Nephron progenitor cell (in vitro differentiated cells): ENCODE measurements around the gene DDX59.

Source experiments
- DNase-seq: peaks from one replicate; pipeline ENCODE4 v3.0.0; 2021
- H3K27ac Mint-ChIP-seq: 2 replicates; pipeline ENCODE4 v1.8.0; 2021; ENCODE audit warnings: mild to moderate bottlenecking, moderate library complexity, mixed read lengths
- H3K27me3 Mint-ChIP-seq: 2 replicates; pipeline ENCODE4 v1.8.0; 2021; ENCODE audit warnings: mild to moderate bottlenecking, low read depth, mixed read lengths; ENCODE audit not compliant: poor library complexity
- H3K36me3 Mint-ChIP-seq: 2 replicates; pipeline ENCODE4 v1.8.0; 2021; ENCODE audit warnings: low read depth, mixed read lengths
- H3K4me1 Mint-ChIP-seq: 2 replicates; pipeline ENCODE4 v1.8.0; 2021; ENCODE audit warnings: mixed read lengths
- H3K4me3 Mint-ChIP-seq: 2 replicates; pipeline ENCODE4 v1.8.0; 2021; ENCODE audit warnings: mild to moderate bottlenecking, moderate library complexity, mixed read lengths
- H3K9me3 Mint-ChIP-seq: 2 replicates; pipeline ENCODE4 v1.8.0; 2021; ENCODE audit warnings: mild to moderate bottlenecking, moderate library complexity, mixed read lengths
- TF ChIP-seq, protein P1 (sequence below): fragments of 200-600 bp; sonication (generic); IDR thresholded peaks from 2 replicates; pipeline ENCODE4 v1.5.0; 2021; ENCODE audit warnings: antibody characterized with exemption

Gene DDX59

DNA sequence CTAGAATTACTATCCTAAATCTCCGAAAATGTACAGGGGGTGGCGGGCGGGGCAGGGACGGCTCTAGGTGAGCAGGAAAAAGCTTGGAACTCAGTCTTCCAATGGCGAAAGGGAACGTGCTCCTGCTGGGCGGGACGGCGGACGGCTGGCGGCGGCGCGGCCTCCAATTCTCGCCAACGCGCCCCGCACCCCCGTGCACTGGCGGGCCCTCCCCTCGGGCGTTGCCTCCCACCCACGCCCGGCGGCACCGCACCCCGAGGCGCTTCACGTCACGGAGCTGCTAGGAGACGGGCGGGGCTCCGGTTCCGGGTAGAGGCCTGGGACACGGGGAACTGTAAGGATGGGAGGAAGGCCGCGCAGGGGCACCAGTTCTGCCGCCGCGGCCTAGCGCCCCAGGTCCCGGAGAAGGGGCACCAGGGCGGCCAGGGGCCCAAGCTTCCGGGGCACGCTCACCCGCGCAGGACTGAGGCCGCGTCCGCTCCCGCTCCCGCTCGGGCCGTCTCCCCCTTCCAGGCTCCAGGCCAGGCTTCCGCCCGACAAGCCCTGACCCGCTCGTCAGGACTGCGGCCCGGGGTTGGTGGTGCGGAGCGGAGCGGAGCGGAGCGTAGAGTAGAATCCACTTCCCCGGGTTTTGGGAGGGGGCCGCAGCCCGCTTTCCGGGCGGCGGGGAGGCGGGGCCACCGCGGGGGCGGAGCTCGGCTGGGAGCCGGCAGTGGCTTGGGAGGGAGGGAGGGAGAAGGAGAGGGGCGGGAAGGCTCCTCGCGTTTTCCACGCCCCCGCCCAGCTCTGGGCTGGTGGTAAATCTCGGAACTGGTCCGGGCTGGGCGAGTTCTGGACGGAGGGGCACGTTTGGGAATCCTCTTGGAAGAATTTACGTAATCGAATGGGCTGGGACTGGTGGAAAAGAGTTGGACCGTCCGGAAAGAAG is at the start of gene DDX59:
Gene DDX59 (minus strand): TSS at position 594 of the 928 bp plus-strand sequence. CDS start 3,167 bp downstream, outside the sequence.
- TF ChIP-seq, protein P1, sequence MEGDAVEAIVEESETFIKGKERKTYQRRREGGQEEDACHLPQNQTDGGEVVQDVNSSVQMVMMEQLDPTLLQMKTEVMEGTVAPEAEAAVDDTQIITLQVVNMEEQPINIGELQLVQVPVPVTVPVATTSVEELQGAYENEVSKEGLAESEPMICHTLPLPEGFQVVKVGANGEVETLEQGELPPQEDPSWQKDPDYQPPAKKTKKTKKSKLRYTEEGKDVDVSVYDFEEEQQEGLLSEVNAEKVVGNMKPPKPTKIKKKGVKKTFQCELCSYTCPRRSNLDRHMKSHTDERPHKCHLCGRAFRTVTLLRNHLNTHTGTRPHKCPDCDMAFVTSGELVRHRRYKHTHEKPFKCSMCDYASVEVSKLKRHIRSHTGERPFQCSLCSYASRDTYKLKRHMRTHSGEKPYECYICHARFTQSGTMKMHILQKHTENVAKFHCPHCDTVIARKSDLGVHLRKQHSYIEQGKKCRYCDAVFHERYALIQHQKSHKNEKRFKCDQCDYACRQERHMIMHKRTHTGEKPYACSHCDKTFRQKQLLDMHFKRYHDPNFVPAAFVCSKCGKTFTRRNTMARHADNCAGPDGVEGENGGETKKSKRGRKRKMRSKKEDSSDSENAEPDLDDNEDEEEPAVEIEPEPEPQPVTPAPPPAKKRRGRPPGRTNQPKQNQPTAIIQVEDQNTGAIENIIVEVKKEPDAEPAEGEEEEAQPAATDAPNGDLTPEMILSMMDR, result no peak
- Mint-ChIP-seq H3K9me3 (no peaks in the 10 kb centered on the region), H3K4me3 (peak within 1 kb of the TSS; percentile 95), H3K27ac (peak within 1 kb of the TSS; percentile 99), H3K4me1 (peaks cover 42% of the 10 kb centered on the region), H3K36me3 (peaks cover 31% of the 10 kb centered on the region), H3K27me3 (no peaks in the 10 kb centered on the region)
- DNase-seq, result peak; percentile 98

DNA sequence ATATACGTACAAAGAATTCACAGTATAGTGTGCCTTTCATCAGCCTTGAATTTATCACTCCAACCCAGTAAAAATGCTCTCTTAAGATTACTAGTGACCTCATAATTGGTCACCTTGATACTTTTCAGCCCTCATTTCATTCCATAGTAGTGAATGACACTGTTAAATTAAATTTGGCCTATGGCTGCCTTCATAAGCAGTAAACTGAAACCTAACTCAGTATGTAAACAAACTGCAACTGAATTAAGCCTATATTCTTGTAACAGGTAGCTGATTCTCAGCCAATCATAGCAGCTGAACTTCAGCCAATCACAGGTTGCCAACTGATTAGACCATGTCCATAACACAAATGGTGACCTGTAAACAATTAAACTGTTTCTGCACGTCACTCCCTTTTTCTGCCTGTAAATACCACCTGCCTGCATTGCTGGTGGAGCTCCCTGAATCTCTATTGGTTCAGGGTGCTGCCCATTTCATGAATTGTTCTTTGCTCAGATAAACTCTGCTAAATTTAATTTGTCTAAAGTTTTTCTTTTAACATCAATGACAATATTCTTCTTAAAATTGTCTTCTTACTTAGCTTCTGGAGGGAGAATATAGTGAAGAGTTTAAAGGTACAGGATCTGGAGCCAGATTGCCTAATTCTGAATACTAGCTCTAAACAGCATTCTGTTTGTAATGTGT is 44.9 kb upstream of the DDX59 start:
- Mint-ChIP-seq H3K4me3 (no peak overlapping the region), H3K36me3 (no peaks in the 10 kb centered on the region), H3K9me3 (no peaks in the 10 kb centered on the region), H3K27me3 (peaks cover 3% of the 10 kb centered on the region), H3K27ac (no peak overlapping the region), H3K4me1 (peaks cover 11% of the 10 kb centered on the region)
- TF ChIP-seq, protein P1, result no peak
- no peak for DNase-seq

DNA sequence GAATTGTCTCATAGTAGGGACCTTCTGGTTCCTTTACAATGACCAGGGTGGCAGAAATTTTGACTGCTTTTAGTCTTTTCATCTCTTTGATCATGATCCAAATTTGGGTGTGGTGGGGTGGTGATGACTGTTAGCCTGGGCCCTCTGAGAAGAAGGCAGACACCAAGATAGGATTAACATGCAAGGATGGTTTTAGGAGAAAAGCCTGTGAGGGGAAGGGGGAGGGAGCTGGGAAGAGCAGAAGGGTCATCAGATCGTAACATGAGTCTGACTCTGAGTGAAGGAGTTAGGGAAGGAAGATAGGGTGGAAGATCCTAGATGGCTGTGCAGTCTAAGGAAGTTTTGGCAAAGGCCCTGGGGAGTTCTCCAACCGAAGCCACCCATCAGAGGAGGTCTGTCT is 40.5 kb upstream of the DDX59 start:
- peaks cover 3% of the 10 kb centered on the region for H3K27me3 Mint-ChIP-seq
- TF ChIP-seq, protein P1, result no peak
- DNase-seq, result no peak
- peak overlapping the region; percentile 34 for H3K27ac Mint-ChIP-seq
- H3K9me3 Mint-ChIP-seq, result no peaks in the 10 kb centered on the region
- no peak overlapping the region for H3K4me3 Mint-ChIP-seq
- peaks cover 12% of the 10 kb centered on the region for H3K4me1 Mint-ChIP-seq
- no peaks in the 10 kb centered on the region for H3K36me3 Mint-ChIP-seq

DNA sequence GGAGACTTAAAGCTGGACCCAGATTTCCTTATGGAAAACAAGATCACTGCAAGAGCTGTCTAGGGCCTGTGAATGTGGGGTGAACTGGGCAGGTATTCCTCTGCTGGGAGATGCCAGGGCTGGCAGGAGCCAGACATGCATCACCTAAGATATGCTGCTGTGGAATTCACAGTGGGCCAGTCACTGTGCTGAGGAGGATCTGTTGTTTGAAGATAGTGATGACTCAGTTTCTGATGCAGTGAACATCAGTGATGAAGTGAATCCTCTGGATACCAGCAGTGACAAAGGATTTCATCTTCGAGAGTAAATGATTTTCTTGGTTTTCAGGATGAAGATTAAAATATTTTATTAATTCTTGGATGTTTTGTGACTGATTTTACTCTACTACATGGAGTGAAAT is 39.1 kb upstream of the DDX59 start:
- peaks cover 3% of the 10 kb centered on the region for H3K27me3 Mint-ChIP-seq
- no peak overlapping the region for H3K4me3 Mint-ChIP-seq

DNA sequence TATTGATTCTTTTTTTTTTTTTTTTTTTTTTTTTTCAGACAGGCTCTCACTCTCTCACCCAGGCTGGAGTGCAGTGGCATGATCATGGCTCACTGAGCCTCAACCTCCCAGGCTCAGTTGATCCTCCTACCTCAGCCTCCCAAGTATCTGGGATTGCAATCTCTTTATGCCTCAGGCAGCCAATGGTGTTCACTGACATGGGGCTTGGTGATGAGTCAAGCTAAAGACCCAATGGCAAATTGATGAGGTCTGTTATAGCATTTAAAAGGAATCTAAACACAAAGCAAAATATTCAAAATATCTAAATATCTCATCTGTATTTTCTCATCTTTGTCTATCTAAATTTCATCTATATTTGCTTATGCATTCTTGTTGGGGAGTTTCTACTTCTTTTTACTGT is 38.5 kb upstream of the DDX59 start:
- H3K27ac Mint-ChIP-seq, result no peak overlapping the region
- H3K27me3 Mint-ChIP-seq, result peaks cover 3% of the 10 kb centered on the region
- no peaks in the 10 kb centered on the region for H3K9me3 Mint-ChIP-seq
- H3K4me1 Mint-ChIP-seq, result peaks cover 12% of the 10 kb centered on the region
- no peaks in the 10 kb centered on the region for H3K36me3 Mint-ChIP-seq
- TF ChIP-seq, protein P1, result no peak
- H3K4me3 Mint-ChIP-seq, result no peak overlapping the region
- DNase-seq, result no peak

More for the DNA sequence above, 39.1 kb upstream of the DDX59 start:
- Mint-ChIP-seq H3K4me1 (peaks cover 12% of the 10 kb centered on the region), H3K27ac (no peak overlapping the region), H3K9me3 (no peaks in the 10 kb centered on the region), H3K36me3 (no peaks in the 10 kb centered on the region)
- TF ChIP-seq, protein P1, result no peak
- no peak for DNase-seq
